Coronary artery (tissue), 2 donors: ENCODE data around the gene C1QL4.
"Not testable (repeated sequence)": the region's sequence is repeated elsewhere in the genome, so short reads cannot be mapped to it uniquely, and the experiment has no call there.

ENCODE experiments used
- DNase-seq: peaks from one replicate; pipeline ENCODE4 v3.0.0-alpha.2; 2017; ENCODE audit warnings: low spot score
- H3K27ac ChIP-seq, 2 donors: fragments of 200-600 bp; sonication (generic); one replicate each; pipeline ENCODE4 v1.5.1; 2016 to 2019
- H3K4me3 ChIP-seq: fragments of 200-600 bp; sonication (generic); 2 replicates; pipeline ENCODE4 v1.5.1; 2016; ENCODE audit warnings: mild to moderate bottlenecking, moderate library complexity
- CTCF ChIP-seq: fragments of 200-600 bp; sonication (generic); IDR thresholded peaks from one replicate; pipeline ENCODE4 v1.5.1; 2019; ENCODE audit warnings: antibody characterized with exemption

C1QL4 gene

GRCh38 chr12:49336645-49337584 lies at the start of gene C1QL4:
Gene C1QL4 (minus strand): TSS chr12:49337188. CDS start chr12:49336477, 711 bp downstream.
- peak; percentile 41 for DNase-seq
- TF ChIP-seq CTCF, result peak; percentile 98
- Histone ChIP-seq H3K4me3 (peak within 1 kb of the TSS; percentile 67), H3K27ac (no peak within 1 kb of the TSS)

- not testable (repeated sequence) for H3K27ac ChIP-seq, DNase-seq, H3K4me3 ChIP-seq
Observed at GRCh38 chr12:49380184-49380583, 43.2 kb upstream of the C1QL4 start.

- no peak for TF ChIP-seq CTCF
- DNase-seq, result no peak
- Histone ChIP-seq H3K4me3 (no peak overlapping the region), H3K27ac (no peak overlapping the region)
Observed at GRCh38 chr12:49377386-49377785, 40.4 kb upstream of the C1QL4 start.

GRCh38 chr12:49375406-49375805 lies 38.4 kb upstream of the C1QL4 start:
- Histone ChIP-seq H3K4me3 (no peak overlapping the region), H3K27ac (no peak overlapping the region)
- no peak for TF ChIP-seq CTCF
- DNase-seq, result no peak

- no peak for TF ChIP-seq CTCF
- Histone ChIP-seq H3K4me3 (no peak overlapping the region), H3K27ac (no peak overlapping the region)
- DNase-seq, result no peak
Observed at GRCh38 chr12:49370539-49370938, 33.6 kb upstream of the C1QL4 start.

GRCh38 chr12:49369411-49370145 lies 32.6 kb upstream of the C1QL4 start:
- peak overlapping the region in 1 of 2 donors; percentile 47 for H3K27ac ChIP-seq
- no peak for DNase-seq
- no peak overlapping the region for H3K4me3 ChIP-seq
- TF ChIP-seq CTCF, result no peak

- no peak for DNase-seq
- peak overlapping the region; percentile 85 for H3K4me3 ChIP-seq
- no peak for TF ChIP-seq CTCF
- H3K27ac ChIP-seq, result peak overlapping the region; percentile 74 to 95
Observed at GRCh38 chr12:49368240-49368600, 31.2 kb upstream of the C1QL4 start.
